ENCODE measurements around the gene GDF7. TPM values are rescaled to one million over a fixed set of nuclear protein-coding genes. Genes with fewer than 3 reads are reported as not detected.
A peak's percentile ranks its signal among the peaks of the same experiment; 100 is the strongest.

The GDF7 gene
- total RNA-seq, 1 donor from 2014 or later = 3.0 TPM

DNA sequence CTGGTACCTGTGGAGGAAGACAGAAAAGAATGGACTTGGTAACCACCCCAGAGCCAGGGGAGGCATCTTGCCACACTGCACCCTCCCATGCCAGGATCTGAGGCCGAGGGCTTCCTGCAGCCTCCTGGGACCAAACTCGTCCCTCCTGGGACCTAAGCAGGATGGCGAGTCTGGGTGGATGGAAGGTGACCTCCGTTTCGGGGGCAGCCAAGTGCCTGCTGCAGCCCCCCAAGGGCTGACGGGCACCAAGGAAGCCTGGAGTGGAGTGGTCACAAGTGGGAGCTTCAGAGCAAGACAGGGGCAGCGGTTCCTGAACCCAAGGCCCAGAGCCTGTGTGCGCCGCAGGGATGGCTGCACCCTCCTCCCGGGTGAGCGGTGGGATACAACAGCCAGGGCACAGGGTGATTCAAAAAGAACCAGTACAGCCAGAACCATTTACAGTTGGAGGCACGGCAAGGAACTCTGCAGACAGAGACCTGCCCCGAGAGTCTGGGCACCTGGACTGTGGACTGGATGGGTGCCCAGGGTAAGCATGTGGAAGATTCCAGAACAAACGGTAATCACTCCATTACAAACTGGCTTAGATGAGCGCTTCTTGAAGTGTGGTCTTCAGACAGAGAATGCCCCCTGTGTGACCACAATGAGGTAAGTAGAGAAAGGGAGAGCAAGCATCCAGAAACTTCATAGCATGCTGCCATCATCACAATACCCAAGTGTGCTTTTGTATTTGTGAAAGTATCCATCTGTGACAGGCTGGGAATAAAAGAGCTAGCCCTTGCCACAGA, 28.1 kb upstream of the GDF7 start:
- no peak for TF ChIP-seq CTCF (IDR thresholded peaks at IDR 0.05; ENCODE audit: unreplicated experiment)
- H3K4me1 Mint-ChIP-seq = peaks cover 22% of the 10 kb centered on the region
- no peaks in the 10 kb centered on the region for H3K27me3 Mint-ChIP-seq (ENCODE audit: low read depth)
- DNase-seq (ENCODE audit: low spot score in 2 of 2, unreplicated experiment in 2 of 2) = no peak
- H3K27ac Mint-ChIP-seq = no peak overlapping the region
- H3K4me3 Mint-ChIP-seq = no peak overlapping the region
- no peaks in the 10 kb centered on the region for H3K9me3 Mint-ChIP-seq
- H3K36me3 Mint-ChIP-seq = peaks cover 9% of the 10 kb centered on the region

- H3K4me3 Mint-ChIP-seq = no peak overlapping the region
- H3K36me3 Mint-ChIP-seq = peaks cover 9% of the 10 kb centered on the region
- no peak overlapping the region for H3K27ac Mint-ChIP-seq
- no peak for TF ChIP-seq CTCF (IDR thresholded peaks at IDR 0.05; ENCODE audit: unreplicated experiment)
- no peaks in the 10 kb centered on the region for H3K9me3 Mint-ChIP-seq
- DNase-seq (ENCODE audit: low spot score in 2 of 2, unreplicated experiment in 2 of 2) = no peak
- peaks cover 6% of the 10 kb centered on the region for H3K4me1 Mint-ChIP-seq
- H3K27me3 Mint-ChIP-seq (ENCODE audit: low read depth) = no peaks in the 10 kb centered on the region
Observed at GRCh38 chr2:20640411-20641122, 26.4 kb upstream of the GDF7 start.

- Mint-ChIP-seq H3K4me3 (no peak overlapping the region), H3K4me1 (peaks cover 2% of the 10 kb centered on the region), H3K36me3 (peaks cover 7% of the 10 kb centered on the region), H3K9me3 (no peaks in the 10 kb centered on the region), H3K27ac (no peak overlapping the region), H3K27me3 (ENCODE audit: low read depth) (no peaks in the 10 kb centered on the region)
- DNase-seq (ENCODE audit: low spot score in 2 of 2, unreplicated experiment in 2 of 2) = no peak
- no peak for TF ChIP-seq CTCF (IDR thresholded peaks at IDR 0.05; ENCODE audit: unreplicated experiment)
Observed at GRCh38 chr2:20641123-20641985, 25.6 kb upstream of the GDF7 start.

- Mint-ChIP-seq H3K27ac (no peak overlapping the region), H3K4me1 (peaks cover 2% of the 10 kb centered on the region), H3K36me3 (peaks cover 7% of the 10 kb centered on the region), H3K4me3 (no peak overlapping the region), H3K9me3 (no peaks in the 10 kb centered on the region), H3K27me3 (ENCODE audit: low read depth) (no peaks in the 10 kb centered on the region)
- peak; percentile 93 for TF ChIP-seq CTCF (IDR thresholded peaks at IDR 0.05; ENCODE audit: unreplicated experiment)
- DNase-seq (ENCODE audit: low spot score in 2 of 2, unreplicated experiment in 2 of 2) = peak; percentile 60 to 83
Observed at GRCh38 chr2:20642055-20642971, 24.6 kb upstream of the GDF7 start.

- no peaks in the 10 kb centered on the region for H3K27me3 Mint-ChIP-seq (ENCODE audit: low read depth)
- H3K27ac Mint-ChIP-seq = no peak overlapping the region
- no peaks in the 10 kb centered on the region for H3K9me3 Mint-ChIP-seq
- H3K4me3 Mint-ChIP-seq = no peak overlapping the region
- TF ChIP-seq CTCF (IDR thresholded peaks at IDR 0.05; ENCODE audit: unreplicated experiment) = no peak
- peaks cover 2% of the 10 kb centered on the region for H3K4me1 Mint-ChIP-seq
- no peak for DNase-seq (ENCODE audit: low spot score in 2 of 2, unreplicated experiment in 2 of 2)
- peaks cover 2% of the 10 kb centered on the region for H3K36me3 Mint-ChIP-seq
Observed at GRCh38 chr2:20643060-20643459, 23.9 kb upstream of the GDF7 start.
